Activated T-cell treated with anti-CD3 and anti-CD28 coated beads, Interleukin-2, amount 50 U/mL, for 4 hours (primary cell): ENCODE measurements around the gene GLIS1. TPM values are rescaled to one million over a fixed set of nuclear protein-coding genes. Genes with fewer than 3 reads are reported as not detected.
A peak's percentile ranks its signal among the peaks of the same experiment; 100 is the strongest.

ENCODE experiments used
- ATAC-seq, 2 donors: fragments of 200-7000 bp; cut with Tn5 transposase; one replicate each; pipeline ENCODE4 v1.10.0; 2021
- DNase-seq: peaks from one replicate; pipeline ENCODE4 v3.0.0-alpha.2; 2020
- H3K27me3 Mint-ChIP-seq: one replicate; pipeline ENCODE4 v1.8.0; 2021; ENCODE audit warnings: low read depth, mixed read lengths
- H3K36me3 Mint-ChIP-seq: one replicate; pipeline ENCODE4 v1.8.0; 2022; ENCODE audit warnings: mixed read lengths; ENCODE audit not compliant: insufficient read depth
- H3K4me1 Mint-ChIP-seq: one replicate; pipeline ENCODE4 v1.8.0; 2021; ENCODE audit warnings: low read depth, mixed read lengths
- H3K4me3 Mint-ChIP-seq: one replicate; pipeline ENCODE4 v1.8.0; 2021; ENCODE audit warnings: mild to moderate bottlenecking, moderate library complexity, mixed read lengths
- H3K9me3 Mint-ChIP-seq: one replicate; pipeline ENCODE4 v1.8.0; 2021; ENCODE audit warnings: mixed read lengths
- total RNA-seq, 3 donors: library from RNA; stranded (reverse); gene quantifications; one replicate each; pipeline ENCODE4 v1.2.1, GENCODE V29; 2021

GLIS1 gene
- total RNA-seq, 3 donors from 2014 or later = not detected

DNA sequence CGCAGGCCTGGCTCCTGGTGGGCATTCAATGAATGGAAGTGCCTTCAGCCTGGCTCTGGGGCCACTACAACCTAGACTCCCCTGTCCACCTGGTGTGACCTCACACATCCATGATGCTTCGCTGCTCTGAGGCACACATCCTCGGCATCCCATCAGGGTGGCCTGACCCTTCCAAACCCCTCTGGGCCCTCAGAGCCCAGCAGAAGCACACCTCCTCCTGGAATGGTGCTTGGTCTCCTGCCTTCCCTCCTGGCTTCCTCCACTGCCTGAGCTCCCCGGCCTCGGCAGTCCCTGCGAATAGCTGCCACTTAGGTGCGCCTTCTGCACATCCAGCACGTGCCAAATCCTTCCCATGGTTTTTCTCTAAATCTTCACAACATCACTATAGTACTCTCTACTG is 133.8 kb downstream of the GLIS1 start:
- Mint-ChIP-seq H3K36me3 (no peaks in the 10 kb centered on the region), H3K4me1 (no peaks in the 10 kb centered on the region), H3K27me3 (no peaks in the 10 kb centered on the region), H3K9me3 (peaks cover 3% of the 10 kb centered on the region), H3K4me3 (no peak overlapping the region)
- DNase-seq (no peak), ATAC-seq (no peak)

DNA sequence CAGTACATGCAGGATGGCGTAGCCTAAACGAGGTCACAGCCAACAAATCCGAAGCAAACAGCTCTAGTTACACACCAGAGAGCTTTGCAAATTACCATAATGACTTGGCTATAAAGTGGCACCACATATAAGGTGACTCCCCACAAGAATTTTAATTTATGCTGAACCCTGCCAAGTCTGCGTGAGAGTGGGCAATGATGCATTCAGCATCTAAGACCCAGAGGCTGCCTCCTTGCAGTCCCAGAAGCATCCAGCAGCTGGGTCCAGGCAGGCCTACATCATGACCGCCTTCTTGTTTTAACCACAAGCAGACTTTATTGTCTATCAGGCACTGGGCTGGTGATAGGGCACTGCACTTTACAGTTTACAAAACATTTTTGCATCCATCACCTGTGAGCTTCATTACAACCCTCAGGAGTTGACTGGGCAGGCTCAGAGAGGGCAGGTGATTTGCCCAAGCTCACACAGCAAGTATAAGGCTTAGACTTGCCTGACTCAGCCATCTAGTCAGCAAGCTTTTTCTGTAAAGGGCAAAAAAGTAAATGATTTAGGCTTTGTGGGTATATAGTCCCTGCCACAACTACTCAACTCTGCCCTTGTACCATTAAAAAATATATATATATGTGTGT is 134.6 kb downstream of the GLIS1 start:
- DNase-seq = no peak
- no peaks in the 10 kb centered on the region for H3K27me3 Mint-ChIP-seq
- no peaks in the 10 kb centered on the region for H3K4me1 Mint-ChIP-seq
- ATAC-seq = no peak
- no peaks in the 10 kb centered on the region for H3K36me3 Mint-ChIP-seq
- H3K4me3 Mint-ChIP-seq = no peak overlapping the region
- no peaks in the 10 kb centered on the region for H3K9me3 Mint-ChIP-seq

DNA sequence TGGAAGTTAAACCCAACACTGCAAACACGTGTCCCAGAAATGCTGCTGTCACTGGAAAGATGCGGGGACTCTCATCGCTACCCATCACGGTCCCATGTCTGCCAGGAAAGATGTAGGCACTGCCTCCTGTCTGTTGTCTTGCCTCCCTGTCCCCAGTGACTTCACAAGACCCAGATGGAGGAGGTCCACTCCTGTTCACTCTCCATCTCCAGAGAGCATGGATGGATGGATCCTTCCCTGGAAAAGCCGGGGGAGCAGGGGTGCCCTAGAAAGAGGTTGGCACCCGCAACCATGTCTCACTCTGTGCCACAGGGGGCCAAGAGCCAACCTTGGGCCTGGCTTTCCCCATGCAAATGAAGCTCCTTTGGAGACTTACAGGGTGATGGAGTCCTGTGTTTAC is 135.5 kb downstream of the GLIS1 start:
- Mint-ChIP-seq H3K27me3 (no peaks in the 10 kb centered on the region), H3K9me3 (no peaks in the 10 kb centered on the region), H3K4me1 (no peaks in the 10 kb centered on the region), H3K4me3 (no peak overlapping the region), H3K36me3 (no peaks in the 10 kb centered on the region)
- ATAC-seq (no peak), DNase-seq (no peak)

DNA sequence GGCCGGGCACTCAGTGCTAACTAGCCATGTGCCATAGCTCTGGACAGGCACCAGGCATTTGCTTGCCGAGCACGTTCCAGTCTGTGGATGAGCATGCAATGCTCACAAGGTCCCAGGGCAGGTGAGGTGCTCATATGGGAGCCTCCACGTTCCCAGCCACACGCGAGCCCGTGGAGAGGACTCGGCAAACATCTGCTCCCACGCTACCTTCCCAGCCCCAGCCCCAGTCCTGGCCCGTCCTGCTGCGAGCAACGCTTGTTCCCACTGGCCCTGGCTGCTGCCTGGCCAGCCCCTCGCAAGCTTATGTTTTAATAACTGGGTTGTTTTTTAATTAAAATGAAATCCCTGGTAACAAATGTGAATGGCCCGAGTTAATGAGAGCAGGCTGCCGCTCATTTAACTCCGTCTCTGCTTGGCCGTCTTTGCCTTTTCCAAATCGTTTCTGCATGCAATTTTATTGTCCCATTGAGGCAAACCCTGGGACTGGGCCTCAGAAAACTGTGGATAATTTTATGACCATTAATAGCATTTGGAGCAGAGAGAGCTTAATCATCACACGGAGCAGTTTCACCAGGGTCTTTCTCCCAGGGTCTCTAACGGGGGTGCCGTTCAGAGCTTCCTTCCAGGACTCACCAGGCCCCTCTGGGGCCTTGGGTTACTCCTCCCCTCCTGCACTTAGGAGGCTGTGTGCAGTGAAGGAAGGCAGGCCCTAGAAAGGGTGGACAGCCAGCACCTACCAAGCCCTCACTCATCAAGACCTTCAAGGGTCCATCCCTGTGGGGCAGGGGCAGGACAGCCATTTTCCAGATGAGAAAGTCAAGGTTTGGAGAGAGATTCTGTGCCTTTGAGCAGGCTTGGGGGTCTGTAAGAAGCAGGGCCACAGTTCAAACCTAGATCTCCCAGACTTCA is 136.8 kb downstream of the GLIS1 start:
- Mint-ChIP-seq H3K27me3 (no peaks in the 10 kb centered on the region), H3K4me1 (no peaks in the 10 kb centered on the region), H3K4me3 (no peak overlapping the region), H3K36me3 (no peaks in the 10 kb centered on the region), H3K9me3 (no peaks in the 10 kb centered on the region)
- DNase-seq = no peak
- ATAC-seq = no peak

DNA sequence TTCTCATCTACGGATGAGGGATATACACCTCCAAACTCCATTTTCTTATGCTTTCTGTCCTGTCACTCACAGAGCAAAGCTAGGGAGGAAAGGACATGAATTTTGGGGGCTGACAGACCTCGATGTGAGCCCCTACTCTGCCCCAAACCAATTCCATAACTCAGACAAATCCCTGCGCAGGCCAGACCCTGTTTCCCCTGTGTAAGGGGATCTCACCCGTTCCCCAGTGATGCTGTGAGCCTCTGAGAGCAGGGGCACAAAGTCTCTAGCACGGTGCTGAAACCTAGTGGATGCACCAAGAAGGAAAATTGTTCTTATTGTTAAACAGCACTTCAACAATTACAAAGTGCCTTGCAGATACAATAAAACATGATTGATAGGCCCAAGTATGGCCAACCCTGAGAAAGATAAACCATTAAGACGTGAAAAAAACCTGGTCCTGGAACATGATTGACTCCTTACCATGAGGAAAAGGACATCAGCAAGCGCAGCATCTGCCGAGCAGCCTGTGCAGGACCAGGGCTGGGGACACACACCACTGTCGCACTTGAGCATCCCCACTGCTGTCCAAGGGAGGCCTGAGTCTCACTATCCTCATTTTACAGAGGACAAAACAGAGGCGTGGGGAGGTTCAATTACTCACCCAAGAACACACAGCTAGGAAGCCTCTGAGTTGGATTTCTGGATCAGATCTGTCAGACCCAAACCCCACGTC is 137.8 kb downstream of the GLIS1 start:
- Mint-ChIP-seq H3K9me3 (no peaks in the 10 kb centered on the region), H3K4me1 (no peaks in the 10 kb centered on the region), H3K36me3 (no peaks in the 10 kb centered on the region), H3K27me3 (no peaks in the 10 kb centered on the region), H3K4me3 (no peak overlapping the region)
- no peak for ATAC-seq
- DNase-seq = no peak

DNA sequence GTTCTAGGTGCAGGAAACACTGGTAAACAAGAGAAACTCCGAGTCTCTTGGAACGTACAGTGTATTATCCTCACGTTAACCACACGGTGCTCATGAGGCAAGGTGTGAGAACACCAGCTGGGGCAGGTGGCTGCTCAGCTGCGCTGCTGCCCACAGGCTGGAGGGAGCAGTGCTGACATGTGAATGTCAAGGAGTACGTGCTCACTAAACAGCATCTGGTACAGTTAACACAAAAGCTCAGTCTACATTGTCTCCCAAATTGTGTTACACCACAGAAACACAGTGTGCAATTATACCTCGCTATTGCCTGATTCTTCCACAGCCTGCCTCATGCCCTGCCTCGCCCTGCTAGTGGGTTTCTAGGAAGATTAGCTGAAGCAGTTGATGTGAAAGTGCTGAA is 138.4 kb downstream of the GLIS1 start:
- Mint-ChIP-seq H3K4me3 (no peak overlapping the region), H3K36me3 (no peaks in the 10 kb centered on the region), H3K4me1 (no peaks in the 10 kb centered on the region), H3K27me3 (no peaks in the 10 kb centered on the region), H3K9me3 (no peaks in the 10 kb centered on the region)
- ATAC-seq (peak in 1 of 2 donors; percentile 61), DNase-seq (no peak)

DNA sequence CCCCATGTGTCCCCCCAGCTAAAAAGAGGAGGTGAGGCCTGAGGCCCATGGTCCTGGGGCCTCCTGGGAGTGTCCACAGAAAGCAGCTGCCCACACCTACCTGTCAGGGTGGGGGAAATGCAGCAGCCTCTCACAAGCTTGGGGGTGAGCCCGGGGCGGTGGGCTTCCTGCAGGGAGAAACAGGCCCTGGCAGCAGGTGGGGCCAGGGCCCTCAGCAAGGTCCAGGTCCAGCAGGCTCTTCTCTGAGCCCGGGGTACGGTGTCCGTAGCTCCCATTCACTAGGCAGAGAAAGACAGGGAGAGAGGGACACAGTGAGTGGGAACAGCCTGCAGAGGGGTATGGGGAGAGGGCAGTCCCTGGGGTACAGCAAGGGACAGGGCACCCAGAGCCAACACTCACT is 139.0 kb downstream of the GLIS1 start:
- no peaks in the 10 kb centered on the region for H3K27me3 Mint-ChIP-seq
- H3K4me3 Mint-ChIP-seq = no peak overlapping the region
- H3K4me1 Mint-ChIP-seq = no peaks in the 10 kb centered on the region
- no peaks in the 10 kb centered on the region for H3K36me3 Mint-ChIP-seq
- H3K9me3 Mint-ChIP-seq = no peaks in the 10 kb centered on the region
- no peak for DNase-seq
- peak; percentile 18 to 23 for ATAC-seq

DNA sequence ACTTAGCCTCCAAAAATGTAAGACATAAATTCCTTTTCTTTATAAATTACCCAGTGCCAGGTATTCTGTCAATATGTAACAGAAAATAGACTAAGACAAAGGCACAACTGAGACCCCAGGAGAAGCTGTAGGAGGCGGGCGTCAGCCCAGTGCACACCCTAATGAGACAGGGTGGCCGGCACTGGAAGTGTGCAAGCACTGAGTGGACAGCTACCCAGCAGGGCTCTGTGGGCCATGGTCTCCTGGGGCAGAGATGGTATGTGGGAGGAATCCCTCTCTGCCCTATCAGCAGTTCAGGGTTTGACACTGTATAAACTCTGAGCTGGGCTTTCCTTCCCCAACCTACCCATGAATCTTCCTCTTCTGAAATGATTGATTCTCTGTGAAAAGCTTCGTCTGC is 139.5 kb downstream of the GLIS1 start:
- DNase-seq = no peak
- ATAC-seq = no peak
- Mint-ChIP-seq H3K4me1 (no peaks in the 10 kb centered on the region), H3K9me3 (no peaks in the 10 kb centered on the region), H3K27me3 (no peaks in the 10 kb centered on the region), H3K4me3 (no peak overlapping the region), H3K36me3 (no peaks in the 10 kb centered on the region)

DNA sequence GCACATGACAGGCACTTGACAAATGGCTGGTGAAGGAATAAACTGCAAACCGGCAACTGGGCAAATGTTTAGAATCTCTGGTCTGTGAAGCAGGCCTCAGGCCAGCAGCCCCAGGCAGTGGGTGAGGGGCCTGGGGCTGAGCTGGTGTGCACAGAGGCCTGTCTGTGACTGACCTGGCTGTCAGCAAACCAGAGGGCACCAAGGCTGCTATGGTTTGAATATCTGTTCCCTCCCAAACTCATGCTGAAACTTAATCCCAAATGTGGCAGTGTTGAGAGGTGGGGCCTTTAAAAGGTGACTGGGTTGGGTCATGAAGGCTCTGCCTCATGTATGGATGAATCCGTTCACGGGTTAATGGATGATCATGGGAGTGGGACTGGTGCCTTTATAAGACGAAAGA is 140.0 kb downstream of the GLIS1 start:
- Mint-ChIP-seq H3K36me3 (no peaks in the 10 kb centered on the region), H3K9me3 (no peaks in the 10 kb centered on the region), H3K4me3 (no peak overlapping the region), H3K4me1 (no peaks in the 10 kb centered on the region), H3K27me3 (no peaks in the 10 kb centered on the region)
- ATAC-seq (no peak), DNase-seq (no peak)

DNA sequence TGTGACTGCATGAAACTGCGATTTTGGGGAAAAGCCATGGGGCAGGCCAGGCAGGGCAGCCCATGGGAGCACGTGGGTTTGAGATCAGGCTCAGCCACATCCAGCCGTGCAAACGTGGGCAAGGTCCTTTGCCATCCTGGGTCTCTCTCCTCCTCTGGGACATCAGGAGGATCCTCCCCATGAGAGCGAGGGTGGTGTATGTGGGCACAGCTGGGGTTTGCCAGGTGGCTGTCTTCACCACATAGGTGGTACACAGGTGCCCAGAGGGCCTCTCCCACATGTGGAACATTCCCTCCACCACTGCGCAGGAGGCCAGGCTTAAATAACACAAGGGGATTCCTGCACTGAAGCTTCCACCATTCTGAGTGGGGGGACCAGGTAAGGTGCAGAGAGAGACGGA is 143.1 kb downstream of the GLIS1 start:
- Mint-ChIP-seq H3K4me3 (no peak overlapping the region), H3K27me3 (no peaks in the 10 kb centered on the region), H3K9me3 (no peaks in the 10 kb centered on the region), H3K4me1 (no peaks in the 10 kb centered on the region), H3K36me3 (no peaks in the 10 kb centered on the region)
- ATAC-seq (no peak), DNase-seq (no peak)

DNA sequence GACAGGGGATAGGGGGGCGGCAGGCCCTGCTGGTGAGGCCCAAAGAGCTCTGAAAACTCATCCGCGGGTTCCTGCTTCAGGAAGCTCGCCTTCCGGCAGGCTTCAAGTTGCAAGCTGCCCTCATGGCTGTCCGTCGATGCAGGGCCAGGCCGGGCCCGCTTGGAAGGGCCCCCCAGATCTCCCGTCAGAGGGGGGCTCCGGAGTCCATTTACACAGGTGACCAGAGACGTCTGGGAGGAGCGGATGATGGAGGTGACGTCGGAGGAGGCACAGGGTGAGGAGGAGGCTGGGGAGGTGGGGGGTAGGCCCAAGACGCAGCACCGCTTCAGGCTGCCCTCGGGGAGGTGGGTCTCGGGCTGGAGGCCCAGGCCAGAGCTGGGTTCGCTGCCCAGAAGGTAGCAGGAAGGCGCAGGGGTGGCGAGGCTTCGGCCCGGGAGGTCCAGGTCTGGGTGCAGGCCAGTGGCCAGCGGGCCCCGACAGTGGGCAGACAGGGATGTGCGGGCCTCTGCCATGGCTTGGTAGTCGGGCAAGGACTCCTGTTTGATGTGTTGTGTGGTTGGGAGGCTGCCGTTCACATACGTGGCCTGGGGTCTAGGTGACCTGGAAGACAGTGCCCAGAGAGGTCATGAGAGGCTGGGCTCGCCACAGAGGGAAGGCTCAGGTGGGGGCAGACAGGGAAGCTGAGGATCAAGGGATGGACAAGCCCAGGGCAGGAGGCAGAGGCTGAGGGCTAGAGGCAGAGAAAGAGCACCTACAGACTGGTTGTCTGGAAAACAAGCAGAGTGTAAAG is 144.4 kb downstream of the GLIS1 start:
- Mint-ChIP-seq H3K4me3 (no peak overlapping the region), H3K27me3 (no peaks in the 10 kb centered on the region), H3K9me3 (no peaks in the 10 kb centered on the region), H3K36me3 (no peaks in the 10 kb centered on the region), H3K4me1 (no peaks in the 10 kb centered on the region)
- no peak for DNase-seq
- no peak for ATAC-seq

DNA sequence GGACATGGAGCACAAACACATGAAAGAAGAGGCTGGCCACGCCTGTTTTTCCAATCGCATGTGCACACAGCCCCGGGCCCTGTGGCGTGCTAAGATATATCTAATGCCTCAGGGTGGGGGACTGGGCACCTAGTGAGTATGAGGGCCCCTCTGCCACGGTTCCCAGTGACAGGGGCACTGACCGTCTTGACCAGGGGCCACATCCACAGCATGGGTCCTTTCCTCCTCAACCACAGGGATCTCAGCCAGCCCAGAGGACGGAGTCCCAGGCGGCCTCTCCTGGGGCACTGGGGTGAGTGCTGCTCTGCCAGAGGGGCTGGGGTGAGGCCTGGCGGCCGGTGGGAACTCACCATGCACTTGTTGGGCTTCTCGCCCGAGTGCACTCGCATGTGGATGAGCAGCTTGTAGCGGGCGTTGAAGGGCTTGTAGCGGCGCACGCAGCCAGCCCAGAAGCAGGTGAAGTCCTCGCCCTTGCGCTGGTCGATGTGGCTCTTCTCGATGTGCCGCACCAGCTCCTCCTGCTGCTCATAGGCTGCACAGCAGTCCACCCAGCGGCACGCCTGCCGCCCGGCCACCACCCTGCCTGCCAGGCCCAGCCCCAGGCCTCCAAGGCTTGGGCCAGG is 145.1 kb downstream of the GLIS1 start:
- H3K4me1 Mint-ChIP-seq = no peaks in the 10 kb centered on the region
- DNase-seq (no peak), ATAC-seq (peak in 1 of 2 donors; percentile 23)
- H3K9me3 Mint-ChIP-seq = no peaks in the 10 kb centered on the region
- no peak overlapping the region for H3K4me3 Mint-ChIP-seq
- H3K36me3 Mint-ChIP-seq = no peaks in the 10 kb centered on the region
- no peaks in the 10 kb centered on the region for H3K27me3 Mint-ChIP-seq

DNA sequence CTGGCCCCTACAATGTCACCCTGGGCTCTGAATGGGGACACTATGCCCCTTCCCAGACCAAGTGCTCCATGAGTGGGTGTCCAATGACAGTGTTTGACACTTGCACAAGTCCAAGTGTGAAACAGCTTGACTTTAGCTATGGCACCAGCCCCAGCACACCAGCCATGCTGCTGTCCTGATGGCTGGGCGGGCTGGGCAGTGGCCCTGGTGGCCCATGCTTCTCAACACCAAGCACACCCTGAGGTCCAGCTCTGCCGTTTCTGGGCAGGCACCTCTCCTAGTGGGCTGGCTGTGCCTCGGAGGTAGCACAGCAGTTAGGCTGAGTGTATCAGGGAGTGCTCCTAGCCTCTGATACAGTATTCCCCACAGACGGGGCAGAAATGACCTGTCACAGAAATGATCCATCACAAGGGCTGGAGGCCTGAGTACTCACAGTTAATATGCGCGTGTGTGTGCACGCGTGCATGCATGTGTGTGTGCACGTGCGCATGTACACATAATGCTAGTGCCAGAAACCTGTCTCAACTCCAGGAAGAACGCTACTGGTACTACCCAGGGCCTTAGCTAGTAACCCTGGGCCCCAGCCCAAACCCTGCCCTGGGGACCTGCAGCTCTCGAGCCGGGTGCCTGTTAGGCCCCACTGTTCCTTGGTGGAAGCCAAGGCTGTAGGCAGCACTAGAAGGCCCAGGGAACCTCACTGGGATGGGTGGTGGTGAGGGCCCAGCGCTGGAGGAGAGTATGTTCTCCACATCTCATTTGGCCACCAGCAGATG is 145.8 kb downstream of the GLIS1 start:
- ATAC-seq (no peak), DNase-seq (no peak)
- Mint-ChIP-seq H3K4me3 (no peak overlapping the region), H3K4me1 (no peaks in the 10 kb centered on the region), H3K27me3 (no peaks in the 10 kb centered on the region), H3K9me3 (no peaks in the 10 kb centered on the region), H3K36me3 (no peaks in the 10 kb centered on the region)
